ENCODE measurements around the gene SDHAF4.
"Not testable (repeated sequence)": the region's sequence is repeated elsewhere in the genome, so short reads cannot be mapped to it uniquely, and the experiment has no call there.

Gene SDHAF4

GRCh38 chr6:70593118-70593486 lies 26.4 kb downstream of the SDHAF4 start:
- DNase-seq, result no peak

GRCh38 chr6:70599187-70599586 lies 32.5 kb downstream of the SDHAF4 start:
- DNase-seq, result no peak

GRCh38 chr6:70601014-70601413 lies 34.3 kb downstream of the SDHAF4 start:
- DNase-seq, result no peak

DNA sequence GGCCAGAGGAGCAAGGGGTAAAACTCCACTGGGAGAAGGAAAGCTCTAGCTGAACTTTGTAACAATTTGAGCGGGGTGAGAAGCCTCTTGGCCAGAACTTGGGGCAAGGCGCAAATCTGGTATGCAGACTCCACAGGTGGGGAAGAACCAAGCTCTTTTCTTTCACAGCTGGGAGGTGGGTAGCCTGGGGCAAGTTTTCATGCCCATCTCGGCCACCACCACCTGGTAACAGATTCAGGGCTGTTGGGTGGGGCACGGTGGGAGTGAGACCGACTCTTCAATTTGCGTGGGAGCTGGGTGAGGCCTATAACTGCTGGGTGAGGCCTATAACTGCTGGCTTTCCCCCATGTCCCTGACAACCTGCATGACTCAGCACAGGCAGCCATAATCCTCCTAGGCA lies 37.5 kb downstream of the SDHAF4 start:
- DNase-seq, result no peak

DNA sequence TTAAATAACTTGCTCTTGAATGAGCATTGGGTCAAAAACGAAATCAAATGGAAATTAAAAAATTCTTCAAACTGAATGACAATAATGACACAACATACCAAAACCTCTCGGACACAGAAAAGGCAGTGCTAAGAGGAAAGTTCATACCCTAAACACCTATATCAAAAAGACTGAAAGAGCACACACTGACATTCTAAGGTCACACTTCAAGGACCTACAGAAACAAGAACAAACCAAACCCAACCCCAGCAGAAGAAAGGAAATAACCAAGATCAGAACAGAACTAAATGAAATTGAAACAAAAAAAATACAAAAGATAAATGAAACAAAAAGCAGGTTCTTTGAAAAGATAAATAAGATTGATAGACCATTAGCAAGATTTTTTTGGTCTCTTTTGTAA lies 40.6 kb downstream of the SDHAF4 start:
- DNase-seq, result not testable (repeated sequence)

GRCh38 chr6:70609181-70609580 lies 42.5 kb downstream of the SDHAF4 start:
- DNase-seq, result not testable (repeated sequence)

DNA sequence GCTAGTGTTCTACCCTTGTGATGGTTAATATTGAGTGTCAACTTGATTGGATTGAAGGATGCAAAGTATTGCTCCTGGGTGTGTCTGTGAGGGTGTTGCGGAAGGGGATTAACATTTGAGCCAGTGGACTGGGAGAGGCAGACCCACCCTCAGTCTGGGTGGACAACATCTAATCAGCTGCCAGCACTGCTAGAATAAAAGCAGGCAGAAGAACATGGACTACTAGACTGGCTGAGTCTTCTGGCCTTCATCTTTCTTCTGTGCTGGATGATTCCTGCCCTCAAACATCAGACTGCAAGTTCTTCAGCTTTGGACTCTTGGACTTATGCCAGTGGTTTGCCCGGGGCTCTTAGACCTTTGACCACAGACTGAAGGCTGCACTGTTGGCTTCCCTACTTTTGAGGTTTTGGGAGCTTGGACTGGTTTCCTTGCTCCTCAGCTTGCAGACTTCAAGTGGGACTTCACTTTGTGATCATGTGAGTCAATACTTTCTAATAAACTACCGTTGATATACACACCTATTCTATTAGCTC lies 50.1 kb downstream of the SDHAF4 start:
- DNase-seq, result no peak

DNA sequence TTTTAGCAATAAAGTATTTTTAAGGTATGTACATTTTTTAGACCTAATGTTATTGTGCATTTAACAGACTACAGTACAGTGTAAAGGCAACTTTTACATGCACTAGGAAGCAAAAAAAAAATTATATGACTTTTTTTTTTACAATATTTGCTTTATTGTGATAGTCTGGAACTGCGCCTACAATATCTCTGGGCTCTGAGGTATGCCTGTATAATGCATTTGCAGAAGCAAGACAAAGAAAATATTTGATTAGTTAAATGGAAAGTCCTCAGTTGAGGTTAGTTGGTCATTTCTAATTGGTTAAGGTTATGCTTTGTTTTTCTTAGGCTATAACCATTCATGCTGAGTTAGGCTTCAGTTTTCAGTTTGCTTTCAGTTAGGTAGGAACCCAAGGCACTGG lies 54.0 kb downstream of the SDHAF4 start:
- DNase-seq, result no peak

GRCh38 chr6:70622461-70622860 lies 55.7 kb downstream of the SDHAF4 start:
- no peak for DNase-seq

DNA sequence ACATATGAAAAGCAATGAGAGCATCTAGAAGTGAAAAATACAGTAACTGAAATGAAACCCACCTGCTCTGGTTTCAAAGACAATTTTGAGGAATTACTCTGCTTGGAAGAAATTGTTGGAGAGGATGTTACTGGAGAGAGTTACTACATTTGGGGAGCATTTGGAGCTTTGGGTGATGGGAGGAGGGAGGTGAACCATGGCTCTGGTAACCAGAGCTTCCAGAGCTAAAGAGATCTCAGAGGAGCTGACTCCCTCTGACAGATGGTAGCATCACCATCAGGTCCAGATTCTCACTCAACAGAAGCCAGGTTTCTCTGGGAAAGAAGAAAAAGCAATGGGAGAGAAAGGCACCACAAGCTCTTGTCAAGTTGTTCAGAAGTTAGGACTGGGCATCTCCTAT lies 58.7 kb downstream of the SDHAF4 start:
- DNase-seq, result no peak

- no peak for DNase-seq
Observed at GRCh38 chr6:70627500-70628254, 60.9 kb downstream of the SDHAF4 start.

DNA sequence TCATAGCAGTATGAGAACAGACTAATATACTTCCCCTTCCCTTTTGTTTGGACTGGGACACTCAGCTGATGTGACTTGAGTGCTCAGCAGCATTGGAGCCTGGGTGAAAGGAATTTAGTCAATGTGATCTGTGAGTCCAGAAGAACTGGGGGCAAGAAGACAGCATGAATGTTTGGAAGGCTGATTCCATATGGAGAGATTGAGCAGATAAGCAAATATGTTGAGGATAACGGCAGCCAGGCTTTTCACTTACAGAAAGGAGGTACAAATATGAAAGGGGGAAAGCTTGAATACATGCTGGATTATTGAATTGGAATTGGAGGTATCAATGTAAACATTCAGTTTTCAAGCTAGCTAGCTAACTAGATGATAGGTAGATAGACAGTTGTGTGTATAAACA lies 63.2 kb downstream of the SDHAF4 start:
- DNase-seq, result no peak

GRCh38 chr6:70633870-70634269 lies 67.1 kb downstream of the SDHAF4 start:
- DNase-seq, result no peak

GRCh38 chr6:70636596-70636995 lies 69.9 kb downstream of the SDHAF4 start:
- DNase-seq, result no peak

DNA sequence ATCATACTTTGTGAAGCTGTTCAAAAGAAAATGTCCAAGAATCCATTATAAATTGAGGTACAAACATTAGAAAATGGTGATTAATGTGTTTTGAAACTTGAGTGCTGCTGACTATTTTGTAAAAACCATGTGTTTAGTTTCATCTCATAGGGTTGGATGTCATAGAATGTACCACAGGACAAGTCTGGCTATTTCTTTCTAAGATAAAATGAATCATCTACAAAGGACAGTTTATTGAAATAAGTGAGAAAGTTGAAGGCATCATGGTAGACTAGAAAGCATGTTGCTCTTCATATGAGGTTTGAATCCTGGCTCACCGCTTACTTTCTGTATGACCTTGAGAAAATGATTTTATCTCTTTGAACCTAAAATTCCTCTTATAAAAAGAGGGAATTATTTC lies 71.7 kb downstream of the SDHAF4 start:
- no peak for DNase-seq

Data from amniotic stem cell (primary cell).